PC-9 (cell line): ENCODE results near the gene PRPS1L1.

ENCODE experiments used
- EZH2 ChIP-seq: fragments of 200-600 bp; sonication (generic); IDR thresholded peaks from 2 replicates; pipeline ENCODE4 v1.8.0; 2017; ENCODE audit warnings: antibody characterized with exemption, low read depth
- TF ChIP-seq, protein P1 (sequence below): fragments of 200-600 bp; sonication (generic); conservative IDR thresholded peaks from 2 replicates; pipeline ENCODE4 v1.6.1; 2017; ENCODE audit warnings: mixed run types, antibody characterized with exemption, mild to moderate bottlenecking, moderate library complexity

DNA sequence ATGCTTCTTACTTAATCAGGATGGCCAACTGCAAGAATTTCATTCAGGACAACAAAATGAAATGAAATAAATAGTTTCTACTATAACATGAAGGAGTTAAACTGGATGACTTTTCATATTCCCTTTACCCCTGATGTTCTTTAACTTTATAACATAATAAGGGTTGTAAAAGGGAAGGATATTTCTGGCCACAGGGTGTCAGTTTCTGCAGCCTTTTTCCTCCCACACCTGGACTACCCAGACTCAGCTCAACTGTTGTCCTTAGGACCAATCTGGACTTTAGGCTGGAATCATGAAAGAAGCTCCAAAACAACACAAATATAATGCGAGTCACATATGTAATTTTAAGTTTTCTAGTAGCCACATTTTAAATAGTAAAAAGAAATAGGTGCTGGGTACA is 43.4 kb downstream of the PRPS1L1 start:
- TF ChIP-seq, protein P1, sequence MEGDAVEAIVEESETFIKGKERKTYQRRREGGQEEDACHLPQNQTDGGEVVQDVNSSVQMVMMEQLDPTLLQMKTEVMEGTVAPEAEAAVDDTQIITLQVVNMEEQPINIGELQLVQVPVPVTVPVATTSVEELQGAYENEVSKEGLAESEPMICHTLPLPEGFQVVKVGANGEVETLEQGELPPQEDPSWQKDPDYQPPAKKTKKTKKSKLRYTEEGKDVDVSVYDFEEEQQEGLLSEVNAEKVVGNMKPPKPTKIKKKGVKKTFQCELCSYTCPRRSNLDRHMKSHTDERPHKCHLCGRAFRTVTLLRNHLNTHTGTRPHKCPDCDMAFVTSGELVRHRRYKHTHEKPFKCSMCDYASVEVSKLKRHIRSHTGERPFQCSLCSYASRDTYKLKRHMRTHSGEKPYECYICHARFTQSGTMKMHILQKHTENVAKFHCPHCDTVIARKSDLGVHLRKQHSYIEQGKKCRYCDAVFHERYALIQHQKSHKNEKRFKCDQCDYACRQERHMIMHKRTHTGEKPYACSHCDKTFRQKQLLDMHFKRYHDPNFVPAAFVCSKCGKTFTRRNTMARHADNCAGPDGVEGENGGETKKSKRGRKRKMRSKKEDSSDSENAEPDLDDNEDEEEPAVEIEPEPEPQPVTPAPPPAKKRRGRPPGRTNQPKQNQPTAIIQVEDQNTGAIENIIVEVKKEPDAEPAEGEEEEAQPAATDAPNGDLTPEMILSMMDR = no peak
- no peak for TF ChIP-seq EZH2
